ENCODE data around the gene IDE.

DNA sequence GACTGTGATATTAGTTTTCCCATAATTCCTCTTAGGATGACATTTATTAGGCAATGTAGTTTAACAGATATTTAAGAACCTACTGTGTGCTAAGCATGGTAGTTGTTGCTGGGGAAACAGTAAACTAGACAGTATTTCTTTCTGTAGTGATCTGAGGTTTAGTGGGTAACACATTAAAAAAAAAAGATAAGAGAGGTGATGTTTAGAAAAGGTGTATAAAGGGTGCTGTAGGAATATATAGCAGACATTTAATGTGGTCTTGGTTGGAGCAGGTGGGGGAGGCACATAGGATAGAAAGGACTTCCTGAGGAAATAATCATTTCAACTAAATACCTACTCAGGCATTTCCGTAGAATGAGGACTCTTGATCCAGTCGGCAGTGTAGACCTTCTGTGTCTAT is 30.9 kb upstream of the IDE start:
- TF ChIP-seq CTCF (IDR thresholded peaks at IDR 0.05) (no peak), POLR2A (IDR thresholded peaks at IDR 0.05) (no peak)

Data from uterus (tissue), 2 donors.